Measurements from ENCODE around the gene EFCAB7. TPM values are rescaled to one million over a fixed set of nuclear protein-coding genes. Genes with fewer than 3 reads are reported as not detected.

Gene EFCAB7
- total and polyA plus RNA-seq, 2 of the 13 experiments (the other 11 are each of a cell fraction or from before 2014, with no cell fraction given): 1.7 to 5.4 TPM

DNA sequence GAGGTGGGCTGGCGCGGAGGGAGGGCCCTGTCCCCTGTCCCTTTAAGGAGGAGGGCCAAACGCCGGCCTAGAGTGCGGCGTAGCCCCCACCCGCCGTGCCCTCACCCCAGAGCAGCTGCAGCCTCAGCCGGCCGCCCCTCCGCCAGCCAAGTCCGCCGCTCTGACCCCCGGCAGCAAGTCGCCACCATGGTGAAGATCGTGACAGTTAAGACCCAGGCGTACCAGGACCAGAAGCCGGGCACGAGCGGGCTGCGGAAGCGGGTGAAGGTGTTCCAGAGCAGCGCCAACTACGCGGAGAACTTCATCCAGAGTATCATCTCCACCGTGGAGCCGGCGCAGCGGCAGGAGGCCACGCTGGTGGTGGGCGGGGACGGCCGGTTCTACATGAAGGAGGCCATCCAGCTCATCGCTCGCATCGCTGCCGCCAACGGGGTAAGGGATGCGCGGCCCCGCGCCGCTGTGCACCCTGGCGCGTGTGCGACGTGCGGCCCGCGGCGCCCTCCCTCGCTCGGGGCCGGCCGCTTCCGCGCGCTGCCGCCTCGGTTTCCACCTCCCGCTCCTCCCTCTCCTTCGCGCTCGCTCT, 70.1 kb downstream of the EFCAB7 start, which contains the start of gene PGM1 (continued):
- TF ChIP-seq ZFP62 (CRISPR knock-in tag; IDR thresholded peaks at IDR 0.05) (no peak), PHF21A (CRISPR knock-in tag; IDR thresholded peaks at IDR 0.05) (peak; percentile 50), ZSCAN12 (CRISPR knock-in tag; IDR thresholded peaks at IDR 0.05) (no peak), ZBTB8A (CRISPR knock-in tag; IDR thresholded peaks at IDR 0.05; ENCODE audit: borderline replicate concordance, low read depth) (no peak), MEIS2 (CRISPR knock-in tag; IDR thresholded peaks at IDR 0.05) (no peak; the same call in 1 of the 2 replicates), TGIF2 (CRISPR knock-in tag; IDR thresholded peaks at IDR 0.05) (no peak), ZNF20 (CRISPR knock-in tag; IDR thresholded peaks at IDR 0.05) (no peak), EP300 (IDR thresholded peaks at IDR 0.05; ENCODE audit: low read depth in 2 of 2, low read length in 2 of 2) (no peak), EP300 (CRISPR knock-in tag; IDR thresholded peaks at IDR 0.05; ENCODE audit: borderline replicate concordance) (peak; percentile 18; the same call in 1 of the 2 replicates), TOPORS (CRISPR knock-in tag; IDR thresholded peaks at IDR 0.05) (peak; percentile 67; the same call in 1 of the 2 replicates), NR2C2 (CRISPR knock-in tag; IDR thresholded peaks at IDR 0.05; ENCODE audit: borderline replicate concordance) (no peak), ZNF383 (CRISPR knock-in tag; IDR thresholded peaks at IDR 0.05; ENCODE audit: borderline replicate concordance) (no peak), GABPB1 (CRISPR knock-in tag; IDR thresholded peaks at IDR 0.05) (peak; percentile 68), KDM2A (CRISPR knock-in tag; IDR thresholded peaks at IDR 0.05; ENCODE audit: borderline replicate concordance, low read depth) (peak; percentile 64; the same call in 1 of the 2 replicates), KLF12 (CRISPR knock-in tag; IDR thresholded peaks at IDR 0.05; ENCODE audit: borderline replicate concordance) (no peak)
- TF ChIP-seq, protein P1, sequence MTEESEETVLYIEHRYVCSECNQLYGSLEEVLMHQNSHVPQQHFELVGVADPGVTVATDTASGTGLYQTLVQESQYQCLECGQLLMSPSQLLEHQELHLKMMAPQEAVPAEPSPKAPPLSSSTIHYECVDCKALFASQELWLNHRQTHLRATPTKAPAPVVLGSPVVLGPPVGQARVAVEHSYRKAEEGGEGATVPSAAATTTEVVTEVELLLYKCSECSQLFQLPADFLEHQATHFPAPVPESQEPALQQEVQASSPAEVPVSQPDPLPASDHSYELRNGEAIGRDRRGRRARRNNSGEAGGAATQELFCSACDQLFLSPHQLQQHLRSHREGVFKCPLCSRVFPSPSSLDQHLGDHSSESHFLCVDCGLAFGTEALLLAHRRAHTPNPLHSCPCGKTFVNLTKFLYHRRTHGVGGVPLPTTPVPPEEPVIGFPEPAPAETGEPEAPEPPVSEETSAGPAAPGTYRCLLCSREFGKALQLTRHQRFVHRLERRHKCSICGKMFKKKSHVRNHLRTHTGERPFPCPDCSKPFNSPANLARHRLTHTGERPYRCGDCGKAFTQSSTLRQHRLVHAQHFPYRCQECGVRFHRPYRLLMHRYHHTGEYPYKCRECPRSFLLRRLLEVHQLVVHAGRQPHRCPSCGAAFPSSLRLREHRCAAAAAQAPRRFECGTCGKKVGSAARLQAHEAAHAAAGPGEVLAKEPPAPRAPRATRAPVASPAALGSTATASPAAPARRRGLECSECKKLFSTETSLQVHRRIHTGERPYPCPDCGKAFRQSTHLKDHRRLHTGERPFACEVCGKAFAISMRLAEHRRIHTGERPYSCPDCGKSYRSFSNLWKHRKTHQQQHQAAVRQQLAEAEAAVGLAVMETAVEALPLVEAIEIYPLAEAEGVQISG (CRISPR knock-in tag; IDR thresholded peaks at IDR 0.05): no peak; the same call in 1 of the 2 replicates
- TF ChIP-seq, protein P2, sequence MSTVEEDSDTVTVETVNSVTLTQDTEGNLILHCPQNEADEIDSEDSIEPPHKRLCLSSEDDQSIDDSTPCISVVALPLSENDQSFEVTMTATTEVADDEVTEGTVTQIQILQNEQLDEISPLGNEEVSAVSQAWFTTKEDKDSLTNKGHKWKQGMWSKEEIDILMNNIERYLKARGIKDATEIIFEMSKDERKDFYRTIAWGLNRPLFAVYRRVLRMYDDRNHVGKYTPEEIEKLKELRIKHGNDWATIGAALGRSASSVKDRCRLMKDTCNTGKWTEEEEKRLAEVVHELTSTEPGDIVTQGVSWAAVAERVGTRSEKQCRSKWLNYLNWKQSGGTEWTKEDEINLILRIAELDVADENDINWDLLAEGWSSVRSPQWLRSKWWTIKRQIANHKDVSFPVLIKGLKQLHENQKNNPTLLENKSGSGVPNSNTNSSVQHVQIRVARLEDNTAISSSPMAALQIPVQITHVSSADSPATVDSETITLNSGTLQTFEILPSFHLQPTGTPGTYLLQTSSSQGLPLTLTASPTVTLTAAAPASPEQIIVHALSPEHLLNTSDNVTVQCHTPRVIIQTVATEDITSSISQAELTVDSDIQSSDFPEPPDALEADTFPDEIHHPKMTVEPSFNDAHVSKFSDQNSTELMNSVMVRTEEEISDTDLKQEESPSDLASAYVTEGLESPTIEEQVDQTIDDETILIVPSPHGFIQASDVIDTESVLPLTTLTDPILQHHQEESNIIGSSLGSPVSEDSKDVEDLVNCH (CRISPR knock-in tag; IDR thresholded peaks at IDR 0.05): no peak
- TF ChIP-seq, protein P3, sequence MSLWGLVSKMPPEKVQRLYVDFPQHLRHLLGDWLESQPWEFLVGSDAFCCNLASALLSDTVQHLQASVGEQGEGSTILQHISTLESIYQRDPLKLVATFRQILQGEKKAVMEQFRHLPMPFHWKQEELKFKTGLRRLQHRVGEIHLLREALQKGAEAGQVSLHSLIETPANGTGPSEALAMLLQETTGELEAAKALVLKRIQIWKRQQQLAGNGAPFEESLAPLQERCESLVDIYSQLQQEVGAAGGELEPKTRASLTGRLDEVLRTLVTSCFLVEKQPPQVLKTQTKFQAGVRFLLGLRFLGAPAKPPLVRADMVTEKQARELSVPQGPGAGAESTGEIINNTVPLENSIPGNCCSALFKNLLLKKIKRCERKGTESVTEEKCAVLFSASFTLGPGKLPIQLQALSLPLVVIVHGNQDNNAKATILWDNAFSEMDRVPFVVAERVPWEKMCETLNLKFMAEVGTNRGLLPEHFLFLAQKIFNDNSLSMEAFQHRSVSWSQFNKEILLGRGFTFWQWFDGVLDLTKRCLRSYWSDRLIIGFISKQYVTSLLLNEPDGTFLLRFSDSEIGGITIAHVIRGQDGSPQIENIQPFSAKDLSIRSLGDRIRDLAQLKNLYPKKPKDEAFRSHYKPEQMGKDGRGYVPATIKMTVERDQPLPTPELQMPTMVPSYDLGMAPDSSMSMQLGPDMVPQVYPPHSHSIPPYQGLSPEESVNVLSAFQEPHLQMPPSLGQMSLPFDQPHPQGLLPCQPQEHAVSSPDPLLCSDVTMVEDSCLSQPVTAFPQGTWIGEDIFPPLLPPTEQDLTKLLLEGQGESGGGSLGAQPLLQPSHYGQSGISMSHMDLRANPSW (CRISPR knock-in tag; IDR thresholded peaks at IDR 0.05; ENCODE audit: borderline replicate concordance): 0 out of 2 replicates have a peak, but pooled peaks have one; percentile 59
- TF ChIP-seq, protein P4, sequence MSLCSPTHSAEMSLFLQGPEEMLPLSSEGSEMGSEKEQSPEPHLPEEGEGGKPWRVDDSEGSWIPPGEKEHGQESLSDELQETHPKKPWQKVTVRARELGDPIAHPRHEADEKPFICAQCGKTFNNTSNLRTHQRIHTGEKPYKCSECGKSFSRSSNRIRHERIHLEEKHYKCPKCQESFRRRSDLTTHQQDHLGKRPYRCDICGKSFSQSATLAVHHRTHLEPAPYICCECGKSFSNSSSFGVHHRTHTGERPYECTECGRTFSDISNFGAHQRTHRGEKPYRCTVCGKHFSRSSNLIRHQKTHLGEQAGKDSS (CRISPR knock-in tag; IDR thresholded peaks at IDR 0.05; ENCODE audit: borderline replicate concordance, low read depth): no peak
